AG04449 (cell line): ENCODE results near the gene CMTM2.
"Not testable (repeated sequence)": the region's sequence is repeated elsewhere in the genome, so short reads cannot be mapped to it uniquely, and the experiment has no call there.

Source experiments
- CTCF ChIA-PET: fragments of 350-600 bp; formaldehyde crosslinking; extraction: SDS; loops from one replicate; lab custom pipeline; 2021; ENCODE audit warnings: antibody characterized with exemption; lab: Yijun Ruan, JAX
- POLR2A ChIA-PET: fragments of 400-600, 350-600 bp; formaldehyde crosslinking; extraction: SDS; loops from one replicate; lab custom pipeline; 2020; ENCODE audit warnings: antibody characterized with exemption, inconsistent platforms; lab: Yijun Ruan, JAX
- DNase-seq: peaks from one replicate; pipeline ENCODE4 v3.0.0-alpha.2; 2010; ENCODE audit warnings: low read depth, low spot score
- H3K4me3 ChIP-seq: 2 replicates; pipeline ENCODE4 v1.5.1; 2011; ENCODE audit warnings: low read depth, mild to moderate bottlenecking, control low read depth, low read length
- TF ChIP-seq, protein P1 (sequence below): IDR thresholded peaks from one replicate; pipeline ENCODE4 v1.5.1; 2011; ENCODE audit warnings: mild to moderate bottlenecking, moderate library complexity, low read length, control low read depth, inconsistent platforms; ENCODE audit not compliant: insufficient read depth; ENCODE audit errors: missing control alignments

CMTM2 gene

DNA sequence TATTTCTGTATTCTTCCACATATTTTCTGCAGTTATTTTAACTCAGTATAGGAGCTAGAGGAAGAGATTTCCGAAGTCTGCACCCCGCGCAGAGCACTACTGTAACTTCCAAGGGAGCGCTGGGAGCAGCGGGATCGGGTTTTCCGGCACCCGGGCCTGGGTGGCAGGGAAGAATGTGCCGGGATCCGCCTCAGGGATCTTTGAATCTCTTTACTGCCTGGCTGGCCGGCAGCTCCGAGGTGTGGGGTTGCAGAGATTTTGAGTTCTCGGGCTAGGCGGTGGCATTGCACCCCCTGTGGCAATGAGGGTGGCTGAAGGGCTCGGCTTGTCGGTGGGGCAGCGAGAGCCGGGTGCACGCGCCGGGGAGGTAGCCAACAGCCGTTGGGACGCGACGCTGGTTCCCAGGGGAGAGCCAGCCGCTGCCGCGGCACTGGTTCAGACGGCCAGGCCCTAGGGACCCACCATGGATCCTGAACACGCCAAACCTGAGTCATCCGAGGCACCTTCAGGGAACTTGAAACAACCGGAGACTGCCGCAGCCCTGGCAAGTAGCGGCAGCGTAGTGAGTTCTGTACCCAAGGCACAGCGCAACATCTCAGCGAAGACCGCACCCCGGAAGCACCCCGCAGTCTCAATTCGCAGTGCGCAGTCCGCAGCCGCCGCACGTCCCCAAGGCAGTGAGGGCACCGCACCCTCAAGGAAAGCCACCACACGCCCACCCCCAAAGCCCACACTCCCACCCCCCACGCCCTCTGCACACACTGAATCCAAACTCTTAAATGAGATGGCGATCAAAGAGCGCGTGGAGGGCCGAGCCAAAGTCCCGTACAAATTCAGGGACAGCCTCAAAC is 13.0 kb upstream of the CMTM2 start, which contains the start of gene CMTM1:
TSS of gene CMTM1 (plus strand) at position 389 of the 851 bp plus-strand sequence. CDS start at position 464, 75 bp downstream.
- TF ChIP-seq, protein P1, sequence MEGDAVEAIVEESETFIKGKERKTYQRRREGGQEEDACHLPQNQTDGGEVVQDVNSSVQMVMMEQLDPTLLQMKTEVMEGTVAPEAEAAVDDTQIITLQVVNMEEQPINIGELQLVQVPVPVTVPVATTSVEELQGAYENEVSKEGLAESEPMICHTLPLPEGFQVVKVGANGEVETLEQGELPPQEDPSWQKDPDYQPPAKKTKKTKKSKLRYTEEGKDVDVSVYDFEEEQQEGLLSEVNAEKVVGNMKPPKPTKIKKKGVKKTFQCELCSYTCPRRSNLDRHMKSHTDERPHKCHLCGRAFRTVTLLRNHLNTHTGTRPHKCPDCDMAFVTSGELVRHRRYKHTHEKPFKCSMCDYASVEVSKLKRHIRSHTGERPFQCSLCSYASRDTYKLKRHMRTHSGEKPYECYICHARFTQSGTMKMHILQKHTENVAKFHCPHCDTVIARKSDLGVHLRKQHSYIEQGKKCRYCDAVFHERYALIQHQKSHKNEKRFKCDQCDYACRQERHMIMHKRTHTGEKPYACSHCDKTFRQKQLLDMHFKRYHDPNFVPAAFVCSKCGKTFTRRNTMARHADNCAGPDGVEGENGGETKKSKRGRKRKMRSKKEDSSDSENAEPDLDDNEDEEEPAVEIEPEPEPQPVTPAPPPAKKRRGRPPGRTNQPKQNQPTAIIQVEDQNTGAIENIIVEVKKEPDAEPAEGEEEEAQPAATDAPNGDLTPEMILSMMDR = no peak
- ChIA-PET CTCF (interaction anchor here (0.9 to 4.2 kb wide), 2 partner anchors 9 to 42 kb away, joined by 3 to 15 read pairs; no protein-coding TSS in a partner anchor), POLR2A (interaction anchor here (1.2 kb wide), 1 partner anchor 9 kb away, joined by 3 read pairs; no protein-coding TSS in a partner anchor)
- DNase-seq = no peak
- no peak within 1 kb of the TSS for H3K4me3 ChIP-seq

DNA sequence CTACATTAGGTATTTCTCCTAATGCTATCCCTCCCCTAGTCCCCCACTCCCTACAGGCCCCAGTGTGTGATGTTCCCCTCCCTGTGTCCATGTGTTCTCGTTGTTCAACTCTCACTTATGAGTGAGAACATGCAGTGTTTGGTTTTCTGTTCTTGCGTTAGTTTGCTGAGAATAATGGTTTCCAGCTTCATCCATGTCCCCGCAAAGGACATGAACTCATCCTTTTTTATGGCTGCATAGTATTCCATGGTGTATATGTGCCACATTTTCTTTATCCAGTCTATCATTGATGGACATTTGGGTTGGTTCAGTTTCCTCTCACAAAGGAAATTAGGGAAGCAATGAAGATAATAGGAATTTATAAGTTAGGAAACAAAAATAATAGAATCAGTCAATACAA is 12.0 kb upstream of the CMTM2 start:
- CTCF ChIA-PET, H3K4me3 ChIP-seq, DNase-seq, POLR2A ChIA-PET: not testable (repeated sequence)

DNA sequence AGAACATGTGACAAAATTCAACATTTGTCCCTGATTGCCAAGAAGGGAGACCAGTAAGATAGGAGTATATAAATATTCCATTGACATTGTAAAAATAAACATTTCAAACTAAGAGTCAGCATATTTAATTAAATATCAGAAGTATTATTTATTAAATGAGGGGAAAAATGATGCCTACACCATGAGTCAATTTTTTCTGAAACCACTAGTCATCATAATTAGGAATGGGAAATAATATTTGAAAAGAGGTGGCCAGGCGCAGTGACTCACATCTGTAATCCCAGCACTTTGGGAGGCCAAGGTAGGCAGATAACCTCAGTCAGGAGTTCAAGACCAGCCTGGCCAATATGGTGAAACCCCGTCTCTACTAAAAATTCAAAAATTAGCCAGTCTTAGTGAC is 10.9 kb upstream of the CMTM2 start:
- POLR2A ChIA-PET = interaction anchor here (1.2 kb wide), 1 partner anchor 16 kb away, joined by 3 read pairs; the partner anchor contains the start of gene CKLF
- TF ChIP-seq, protein P1 = no peak
- no peak overlapping the region for H3K4me3 ChIP-seq
- CTCF ChIA-PET = interaction anchor here (0.8 kb wide), 1 partner anchor 186 kb away, joined by 3 read pairs; no protein-coding TSS in a partner anchor
- DNase-seq = no peak

DNA sequence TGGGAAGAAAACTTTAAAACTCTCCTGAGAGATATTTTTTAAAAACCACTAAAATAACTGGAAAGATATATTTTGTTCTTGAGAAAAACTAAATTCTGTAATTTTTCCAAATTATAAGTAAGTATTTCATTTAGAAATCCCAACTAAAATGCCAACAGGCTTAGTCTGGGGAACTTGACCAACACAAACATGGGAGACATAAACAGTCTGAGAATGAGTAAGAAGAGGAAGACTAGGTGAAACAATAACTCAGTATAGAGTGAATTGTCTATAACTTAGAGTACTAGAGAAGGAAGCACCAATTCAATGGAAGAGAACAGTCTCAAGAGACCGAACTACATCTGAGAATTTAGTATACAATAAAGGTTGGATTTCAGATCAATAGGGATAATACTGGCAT is 10.1 kb upstream of the CMTM2 start:
- TF ChIP-seq, protein P1 = no peak
- peak; percentile 33 for DNase-seq
- no peak overlapping the region for H3K4me3 ChIP-seq
- ChIA-PET CTCF (interaction anchor here (0.8 to 3.3 kb wide), 6 partner anchors 11 to 212 kb away, joined by 3 to 21 read pairs (median 4); partner anchors contain the start of gene CMTM2), POLR2A (interaction anchor here (1.2 kb wide), 1 partner anchor 17 kb away, joined by 3 read pairs; the partner anchor contains the start of gene CKLF)

DNA sequence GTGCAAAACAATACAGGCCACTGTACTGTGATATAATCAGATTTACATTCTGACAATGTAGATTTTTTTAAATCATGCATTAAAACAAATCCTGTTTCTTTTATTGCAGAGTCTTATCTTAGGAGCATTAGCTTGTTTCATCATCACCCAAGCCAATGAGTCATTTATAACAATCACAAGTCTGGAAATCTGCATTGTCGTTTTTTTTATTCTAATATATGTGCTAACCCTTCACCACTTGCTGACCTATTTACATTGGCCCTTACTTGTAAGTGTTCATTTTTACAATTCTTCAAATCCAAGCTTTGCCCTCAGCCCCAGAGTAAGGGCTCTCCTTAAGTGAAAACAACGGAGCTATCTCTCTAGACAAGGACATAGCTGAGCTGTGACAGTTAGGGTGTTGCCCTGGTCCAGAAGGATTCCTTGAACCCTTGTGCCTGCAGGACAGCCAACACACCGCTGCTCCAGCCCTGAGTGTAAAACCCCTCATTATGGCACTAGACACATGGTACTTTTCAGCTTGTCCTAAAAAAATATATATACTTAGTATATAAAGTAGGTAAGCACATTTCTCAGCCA is 9.3 kb upstream of the CMTM2 start:
- TF ChIP-seq, protein P1 = no peak
- peak; percentile 21 for DNase-seq
- CTCF ChIA-PET = interaction anchor here (1.0 to 3.3 kb wide), 8 partner anchors 10 to 298 kb away, joined by 3 to 21 read pairs (median 4); partner anchors contain the start of gene CMTM2
- H3K4me3 ChIP-seq = no peak overlapping the region
- POLR2A ChIA-PET = interaction anchor here (0.7 to 0.9 kb wide), 2 partner anchors 10 to 54 kb away, joined by 3 to 4 read pairs; no protein-coding TSS in a partner anchor

DNA sequence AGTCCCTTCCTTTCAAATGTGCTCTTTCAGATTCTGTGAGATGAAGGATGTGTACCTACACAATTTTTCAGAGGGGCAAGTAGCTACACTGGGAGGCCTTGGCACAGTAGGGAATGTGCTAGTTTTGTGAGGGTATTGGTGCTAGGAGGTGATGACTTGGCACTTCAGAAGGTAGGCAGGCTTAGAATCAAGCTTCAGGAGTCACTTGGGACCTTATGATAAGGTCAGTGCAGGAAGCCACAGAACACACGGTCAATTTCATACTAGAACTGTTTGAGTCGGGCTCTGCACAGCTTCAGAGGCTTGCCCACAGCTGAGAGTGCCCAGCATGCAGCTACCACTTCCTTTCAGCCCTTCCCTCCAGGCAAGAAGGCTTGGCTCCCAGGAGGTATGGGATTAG is 6.9 kb upstream of the CMTM2 start:
- POLR2A ChIA-PET = no interaction called here
- DNase-seq = no peak
- CTCF ChIA-PET = interaction anchor here (1.0 to 3.3 kb wide), 4 partner anchors 8 to 165 kb away, joined by 3 to 21 read pairs (median 4); partner anchors contain the start of gene CMTM2
- no peak overlapping the region for H3K4me3 ChIP-seq
- TF ChIP-seq, protein P1 = no peak
